WI38 (cell line): Measurements from ENCODE around the gene NUTM1.

ENCODE experiments used
- H3K4me3 ChIP-seq: 2 replicates; pipeline ENCODE4 v1.5.1; 2011; ENCODE audit warnings: low read depth, mild to moderate bottlenecking, control low read depth, low read length
- TF ChIP-seq, protein P1 (sequence below): IDR thresholded peaks from 2 replicates; pipeline ENCODE4 v1.5.1; 2012; ENCODE audit warnings: low read depth, mild to moderate bottlenecking, control low read depth, low read length

The NUTM1 gene

DNA sequence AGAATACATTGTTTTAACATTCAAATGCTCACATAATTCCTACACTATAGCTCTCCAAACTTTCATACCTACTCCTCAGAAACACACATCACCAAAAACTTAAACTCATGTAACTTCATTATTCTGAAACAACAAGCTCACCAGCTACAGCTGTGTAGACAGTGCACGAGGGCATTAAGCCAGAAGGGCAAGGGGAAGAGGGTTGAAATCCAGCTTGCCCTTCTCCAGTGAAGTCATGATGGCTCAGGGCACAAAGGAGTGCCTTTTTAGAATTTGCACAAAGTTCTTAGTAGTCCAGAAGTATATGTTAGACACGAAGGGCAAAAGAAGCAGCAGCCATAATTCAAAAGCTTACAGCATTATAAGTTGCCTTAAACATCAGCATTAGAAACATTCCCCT is 14.1 kb upstream of the NUTM1 start:
- H3K4me3 ChIP-seq: no peak overlapping the region
- TF ChIP-seq, protein P1, sequence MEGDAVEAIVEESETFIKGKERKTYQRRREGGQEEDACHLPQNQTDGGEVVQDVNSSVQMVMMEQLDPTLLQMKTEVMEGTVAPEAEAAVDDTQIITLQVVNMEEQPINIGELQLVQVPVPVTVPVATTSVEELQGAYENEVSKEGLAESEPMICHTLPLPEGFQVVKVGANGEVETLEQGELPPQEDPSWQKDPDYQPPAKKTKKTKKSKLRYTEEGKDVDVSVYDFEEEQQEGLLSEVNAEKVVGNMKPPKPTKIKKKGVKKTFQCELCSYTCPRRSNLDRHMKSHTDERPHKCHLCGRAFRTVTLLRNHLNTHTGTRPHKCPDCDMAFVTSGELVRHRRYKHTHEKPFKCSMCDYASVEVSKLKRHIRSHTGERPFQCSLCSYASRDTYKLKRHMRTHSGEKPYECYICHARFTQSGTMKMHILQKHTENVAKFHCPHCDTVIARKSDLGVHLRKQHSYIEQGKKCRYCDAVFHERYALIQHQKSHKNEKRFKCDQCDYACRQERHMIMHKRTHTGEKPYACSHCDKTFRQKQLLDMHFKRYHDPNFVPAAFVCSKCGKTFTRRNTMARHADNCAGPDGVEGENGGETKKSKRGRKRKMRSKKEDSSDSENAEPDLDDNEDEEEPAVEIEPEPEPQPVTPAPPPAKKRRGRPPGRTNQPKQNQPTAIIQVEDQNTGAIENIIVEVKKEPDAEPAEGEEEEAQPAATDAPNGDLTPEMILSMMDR: no peak

DNA sequence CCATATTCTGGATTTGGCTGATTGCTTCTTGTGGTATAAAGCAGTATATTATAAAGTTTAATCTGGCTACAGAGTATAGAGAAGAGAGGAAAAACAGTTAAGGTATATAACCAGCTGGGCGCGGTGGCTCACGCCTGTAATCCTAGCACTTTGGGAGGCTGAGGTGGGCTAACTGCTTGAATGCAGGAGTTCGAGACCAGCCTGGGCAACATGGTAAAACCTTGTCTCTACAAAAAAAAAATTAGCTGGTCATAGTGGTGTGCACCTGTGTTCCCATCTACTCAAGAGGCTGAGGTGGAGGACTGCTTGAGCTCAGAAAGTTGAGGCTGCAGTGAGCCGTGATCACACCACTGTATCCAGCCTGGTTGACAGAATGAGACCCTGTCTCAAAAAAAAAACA is 12.8 kb upstream of the NUTM1 start:
- H3K4me3 ChIP-seq: no peak overlapping the region
- TF ChIP-seq, protein P1: no peak

DNA sequence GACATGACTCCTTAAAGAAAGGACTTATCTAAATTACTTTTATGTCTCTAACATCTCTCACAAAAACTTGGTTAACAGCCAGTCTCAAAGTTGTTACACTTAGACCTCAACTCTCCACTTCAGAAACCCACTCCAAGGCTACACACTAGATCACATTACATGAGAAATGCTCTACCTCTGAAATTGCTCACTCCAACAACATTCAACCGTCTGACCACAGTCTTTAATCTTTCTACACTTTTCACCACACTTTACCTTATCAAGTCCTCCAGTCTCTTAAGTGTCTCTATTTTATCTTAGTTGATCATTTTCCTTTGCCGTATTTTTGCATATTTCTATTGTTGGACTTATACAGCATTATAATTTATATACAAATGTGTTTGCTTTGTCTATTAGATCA is 11.3 kb upstream of the NUTM1 start:
- TF ChIP-seq, protein P1: no peak
- no peak overlapping the region for H3K4me3 ChIP-seq

DNA sequence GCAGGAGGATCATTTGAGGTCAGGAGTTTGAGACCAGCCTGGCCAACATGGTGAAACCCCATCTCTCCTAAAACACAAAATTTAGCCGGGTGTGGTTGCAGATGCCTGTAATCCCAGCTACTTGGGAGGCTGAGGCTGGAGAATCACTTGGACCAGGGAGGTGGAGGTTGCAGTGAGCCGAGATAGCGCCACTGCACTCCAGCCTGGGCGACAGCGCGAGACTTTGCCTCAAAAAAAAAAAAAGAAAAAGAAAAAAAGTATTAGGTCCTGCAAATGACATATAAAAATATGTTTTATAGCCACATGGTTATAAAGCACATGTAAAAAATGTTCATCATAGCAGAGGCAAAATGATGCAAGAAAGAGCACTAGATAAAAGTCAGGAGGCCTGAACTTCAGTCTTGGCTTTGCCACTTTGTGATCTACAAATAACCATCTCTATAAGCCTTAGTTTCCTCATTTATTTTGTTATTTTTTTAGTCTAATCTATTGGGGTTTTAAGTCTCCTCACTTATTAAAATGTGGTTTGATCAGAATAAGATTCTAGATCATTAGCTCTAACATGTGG is 10.5 kb upstream of the NUTM1 start:
- TF ChIP-seq, protein P1: no peak
- H3K4me3 ChIP-seq: no peak overlapping the region

DNA sequence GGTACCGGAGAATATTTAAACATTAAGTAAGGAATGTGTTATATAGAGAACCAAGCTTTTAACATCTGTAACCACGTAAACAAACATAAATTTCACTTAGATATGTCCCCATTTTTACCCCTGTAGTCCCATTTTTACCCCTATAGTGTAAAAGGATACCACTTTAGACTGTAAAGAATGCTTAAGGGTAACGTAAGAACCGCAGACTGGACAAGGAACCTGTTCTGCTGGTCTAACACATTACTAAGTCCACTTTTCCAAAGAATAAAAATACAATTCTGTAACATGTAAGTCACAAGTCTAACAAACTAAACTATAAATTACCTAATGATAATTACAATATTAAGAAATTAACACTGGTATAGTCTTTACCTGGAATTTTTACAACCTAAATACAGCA is 8.4 kb upstream of the NUTM1 start:
- TF ChIP-seq, protein P1: no peak
- no peak overlapping the region for H3K4me3 ChIP-seq

DNA sequence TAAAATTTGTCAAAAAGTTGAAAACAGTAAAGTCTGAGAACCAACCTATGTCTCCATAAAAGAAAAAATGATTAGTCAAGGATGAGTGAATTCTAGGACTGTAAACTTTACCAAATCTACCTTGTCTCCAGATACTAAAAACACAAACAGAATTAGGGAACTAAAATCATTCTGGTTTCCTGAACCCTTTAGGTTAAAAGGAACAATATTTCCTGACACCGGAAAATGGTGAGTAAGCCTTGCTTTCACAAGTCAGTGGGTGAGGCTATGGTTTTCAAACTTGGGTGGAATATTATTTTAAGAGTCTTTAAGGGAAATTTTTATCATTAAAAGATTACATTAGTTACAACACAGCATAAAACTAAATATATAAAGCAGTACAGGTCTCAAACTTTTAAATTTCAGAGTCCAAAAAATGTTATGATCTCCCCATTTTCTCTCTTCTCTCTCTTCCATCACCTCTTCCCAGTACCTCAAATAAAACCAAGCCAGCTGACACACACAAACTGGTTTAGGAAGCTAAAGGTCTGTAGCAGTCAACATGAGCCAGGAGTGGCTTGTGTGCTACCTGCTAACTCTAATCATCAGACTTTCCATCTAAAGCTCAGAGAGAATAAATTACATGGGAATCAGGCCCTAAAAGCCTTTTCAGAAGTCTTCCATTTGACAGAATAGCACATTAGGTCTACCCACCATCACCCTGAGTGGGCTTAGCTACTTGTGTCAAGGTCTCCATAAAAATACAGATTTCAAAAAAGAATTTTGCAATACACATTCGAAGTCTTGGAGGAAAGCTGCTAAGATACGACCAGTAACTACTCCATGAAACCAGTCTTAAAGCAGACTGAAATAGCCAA is 7.7 kb upstream of the NUTM1 start:
- TF ChIP-seq, protein P1: no peak
- no peak overlapping the region for H3K4me3 ChIP-seq
